GM12872 (cell line): ENCODE results near the gene HIRA.

ENCODE experiments used
- TF ChIP-seq, protein P1 (sequence below): IDR thresholded peaks from 3 replicates; pipeline ENCODE4 v1.5.1; 2011; ENCODE audit warnings: low read depth, mild to moderate bottlenecking, low read length, moderate library complexity; ENCODE audit not compliant: insufficient read depth

Gene HIRA

GRCh38 chr22:19477321-19478044 lies 46.0 kb upstream of the HIRA start:
- TF ChIP-seq, protein P1, sequence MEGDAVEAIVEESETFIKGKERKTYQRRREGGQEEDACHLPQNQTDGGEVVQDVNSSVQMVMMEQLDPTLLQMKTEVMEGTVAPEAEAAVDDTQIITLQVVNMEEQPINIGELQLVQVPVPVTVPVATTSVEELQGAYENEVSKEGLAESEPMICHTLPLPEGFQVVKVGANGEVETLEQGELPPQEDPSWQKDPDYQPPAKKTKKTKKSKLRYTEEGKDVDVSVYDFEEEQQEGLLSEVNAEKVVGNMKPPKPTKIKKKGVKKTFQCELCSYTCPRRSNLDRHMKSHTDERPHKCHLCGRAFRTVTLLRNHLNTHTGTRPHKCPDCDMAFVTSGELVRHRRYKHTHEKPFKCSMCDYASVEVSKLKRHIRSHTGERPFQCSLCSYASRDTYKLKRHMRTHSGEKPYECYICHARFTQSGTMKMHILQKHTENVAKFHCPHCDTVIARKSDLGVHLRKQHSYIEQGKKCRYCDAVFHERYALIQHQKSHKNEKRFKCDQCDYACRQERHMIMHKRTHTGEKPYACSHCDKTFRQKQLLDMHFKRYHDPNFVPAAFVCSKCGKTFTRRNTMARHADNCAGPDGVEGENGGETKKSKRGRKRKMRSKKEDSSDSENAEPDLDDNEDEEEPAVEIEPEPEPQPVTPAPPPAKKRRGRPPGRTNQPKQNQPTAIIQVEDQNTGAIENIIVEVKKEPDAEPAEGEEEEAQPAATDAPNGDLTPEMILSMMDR: peak; percentile 12; the same call in 1 of the 3 replicates

- TF ChIP-seq, protein P1: no peak
Measured at GRCh38 chr22:19476023-19476422, 44.5 kb upstream of the HIRA start.

DNA sequence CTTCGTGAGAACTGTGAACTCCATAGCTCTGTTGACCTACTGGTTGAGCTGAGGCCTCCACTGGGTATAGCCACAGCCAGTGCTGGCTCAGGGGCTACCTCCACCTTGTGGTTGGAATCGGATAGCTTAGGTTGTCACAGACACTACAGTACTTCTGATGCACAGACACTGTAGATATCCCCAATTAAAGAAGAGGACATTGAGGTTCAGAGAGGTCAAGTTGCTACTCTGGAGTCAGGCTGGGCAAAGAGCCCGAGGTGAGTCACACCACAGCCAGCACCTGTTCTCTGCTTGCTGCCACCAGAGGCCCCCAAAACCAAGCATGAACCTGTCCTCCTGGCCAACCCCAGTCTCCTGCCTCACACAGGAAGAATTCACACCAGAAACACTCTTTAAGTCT lies 42.0 kb upstream of the HIRA start:
- TF ChIP-seq, protein P1: no peak

DNA sequence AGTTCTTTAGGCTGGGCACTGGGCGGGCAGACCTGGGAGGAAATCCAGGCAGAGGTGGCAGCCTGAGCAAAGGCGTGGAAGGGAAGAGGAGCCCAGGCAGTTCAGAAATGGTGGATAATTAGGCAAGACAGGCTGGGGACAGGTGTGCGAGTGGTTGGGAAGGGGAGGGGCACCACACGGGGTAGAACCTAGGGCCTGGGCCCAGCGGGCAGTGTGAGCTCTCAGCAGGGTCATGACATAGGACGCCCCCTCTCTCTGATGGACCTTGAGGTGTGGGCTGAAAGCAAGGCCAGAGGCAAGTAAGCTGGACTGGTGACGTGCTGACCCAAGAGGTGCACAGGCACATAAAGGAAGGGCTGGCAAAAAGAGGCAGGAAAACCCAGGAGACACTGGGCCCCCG lies 40.7 kb upstream of the HIRA start:
- TF ChIP-seq, protein P1: no peak

GRCh38 chr22:19471572-19471971 lies 40.0 kb upstream of the HIRA start:
- TF ChIP-seq, protein P1: no peak

DNA sequence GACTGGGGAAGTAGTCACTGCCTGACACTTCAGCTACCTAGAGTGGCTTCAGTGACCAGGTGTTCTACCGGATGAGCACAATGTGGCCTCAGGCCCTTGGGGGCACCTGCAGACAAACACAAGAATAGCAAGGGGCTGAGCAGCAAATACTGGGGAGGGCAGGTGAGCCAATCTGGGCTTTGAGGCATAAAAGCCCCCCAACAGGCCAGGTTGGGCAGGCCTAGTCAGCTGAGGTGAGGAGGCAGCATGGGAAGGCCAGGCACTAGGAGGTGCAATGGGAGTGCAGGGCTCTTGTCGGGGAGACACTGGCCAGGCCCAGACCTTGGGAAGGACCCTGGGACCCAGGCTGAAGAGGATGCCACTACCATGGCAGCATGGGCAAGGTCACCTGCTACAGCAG lies 38.5 kb upstream of the HIRA start:
- TF ChIP-seq, protein P1: no peak

DNA sequence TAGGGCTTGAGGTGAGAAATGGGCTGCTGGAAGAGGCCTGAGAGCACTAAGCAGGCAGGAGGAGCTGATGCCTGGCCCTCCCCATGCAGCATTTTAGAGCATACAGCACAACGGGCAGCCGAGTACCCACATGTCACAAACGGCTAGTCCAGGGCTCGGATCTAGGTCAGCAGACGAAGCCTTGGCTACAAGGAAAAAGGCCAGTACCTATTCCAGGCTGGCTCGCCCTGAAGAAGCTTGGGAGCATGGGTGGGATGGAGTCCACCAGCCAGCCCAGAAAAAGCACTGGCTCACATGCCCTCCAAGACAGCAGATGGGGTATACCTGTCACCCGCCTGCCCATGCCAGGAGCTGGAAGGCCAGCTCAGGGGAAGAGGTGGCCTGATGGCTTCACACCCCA lies 37.9 kb upstream of the HIRA start:
- TF ChIP-seq, protein P1: no peak

GRCh38 chr22:19467912-19468311 lies 36.4 kb upstream of the HIRA start:
- TF ChIP-seq, protein P1: no peak
